Effector memory CD4-positive, alpha-beta T cell (primary cell): ENCODE data around the gene CFAP157.

ENCODE experiments used
- DNase-seq, 3 donors: peaks; one replicate each; pipeline ENCODE4 v3.0.0-alpha.2; 2020
- H3K27ac ChIP-seq: 2 replicates; pipeline ENCODE4 v1.7.0; 2013; ENCODE audit warnings: mild to moderate bottlenecking, low read length, moderate library complexity; ENCODE audit not compliant: insufficient read depth, poor library complexity, severe bottlenecking
- H3K27me3 ChIP-seq: replicated peaks from 2 replicates; pipeline ENCODE4 v1.7.0; 2013; ENCODE audit warnings: mild to moderate bottlenecking, low read length; ENCODE audit not compliant: insufficient read depth, control insufficient read depth, poor library complexity, severe bottlenecking
- H3K36me3 ChIP-seq: 2 replicates; pipeline ENCODE4 v1.7.0; 2013; ENCODE audit warnings: mild to moderate bottlenecking, low read length, moderate library complexity; ENCODE audit not compliant: control insufficient read depth, insufficient read depth
- H3K4me1 ChIP-seq: 2 replicates; pipeline ENCODE4 v1.7.0; 2013; ENCODE audit warnings: low read length, mild to moderate bottlenecking; ENCODE audit not compliant: control insufficient read depth, insufficient read depth, poor library complexity, severe bottlenecking
- H3K4me3 ChIP-seq: 2 replicates; pipeline ENCODE4 v1.7.0; 2013; ENCODE audit warnings: low read length, low read depth, mild to moderate bottlenecking; ENCODE audit not compliant: insufficient read depth, poor library complexity, severe bottlenecking
- H3K9me3 ChIP-seq: 2 replicates; pipeline ENCODE4 v1.7.0; 2013; ENCODE audit warnings: mild to moderate bottlenecking, low read length, moderate library complexity; ENCODE audit not compliant: control insufficient read depth

The CFAP157 gene

GRCh38 chr9:127758843-127759242 lies 52.1 kb downstream of the CFAP157 start:
- no peak overlapping the region for H3K4me3 ChIP-seq
- H3K36me3 ChIP-seq, result peaks cover 40% of the 10 kb centered on the region
- no peaks in the 10 kb centered on the region for H3K27me3 ChIP-seq
- peaks cover 4% of the 10 kb centered on the region for H3K4me1 ChIP-seq
- H3K9me3 ChIP-seq, result no peaks in the 10 kb centered on the region
- peak overlapping the region; percentile 42 for H3K27ac ChIP-seq
- no peak for DNase-seq

GRCh38 chr9:127761061-127761460 lies 54.3 kb downstream of the CFAP157 start:
- no peak for DNase-seq
- Histone ChIP-seq H3K27me3 (no peaks in the 10 kb centered on the region), H3K4me1 (peaks cover 8% of the 10 kb centered on the region), H3K27ac (no peak overlapping the region), H3K4me3 (no peak overlapping the region), H3K9me3 (no peaks in the 10 kb centered on the region), H3K36me3 (peaks cover 36% of the 10 kb centered on the region)

- H3K4me3 ChIP-seq, result no peak overlapping the region
- peaks cover 40% of the 10 kb centered on the region for H3K36me3 ChIP-seq
- no peaks in the 10 kb centered on the region for H3K9me3 ChIP-seq
- DNase-seq, result no peak
- H3K27ac ChIP-seq, result peak overlapping the region; percentile 32
- H3K4me1 ChIP-seq, result peaks cover 13% of the 10 kb centered on the region
- no peaks in the 10 kb centered on the region for H3K27me3 ChIP-seq
Observed at GRCh38 chr9:127761491-127761956, 54.7 kb downstream of the CFAP157 start.

GRCh38 chr9:127762111-127762676 lies 55.4 kb downstream of the CFAP157 start:
- Histone ChIP-seq H3K27me3 (no peaks in the 10 kb centered on the region), H3K9me3 (no peaks in the 10 kb centered on the region), H3K4me1 (peaks cover 20% of the 10 kb centered on the region), H3K4me3 (no peak overlapping the region), H3K36me3 (peaks cover 40% of the 10 kb centered on the region), H3K27ac (no peak overlapping the region)
- no peak for DNase-seq

GRCh38 chr9:127763918-127764384 lies 57.2 kb downstream of the CFAP157 start:
- Histone ChIP-seq H3K4me3 (no peak overlapping the region), H3K9me3 (no peaks in the 10 kb centered on the region), H3K27me3 (no peaks in the 10 kb centered on the region), H3K27ac (no peak overlapping the region), H3K36me3 (peaks cover 29% of the 10 kb centered on the region), H3K4me1 (peaks cover 37% of the 10 kb centered on the region)
- no peak for DNase-seq

GRCh38 chr9:127765418-127765817 lies 58.6 kb downstream of the CFAP157 start:
- no peaks in the 10 kb centered on the region for H3K9me3 ChIP-seq
- H3K27ac ChIP-seq, result no peak overlapping the region
- H3K4me3 ChIP-seq, result no peak overlapping the region
- H3K4me1 ChIP-seq, result peaks cover 50% of the 10 kb centered on the region
- H3K36me3 ChIP-seq, result peaks cover 25% of the 10 kb centered on the region
- no peak for DNase-seq
- H3K27me3 ChIP-seq, result no peaks in the 10 kb centered on the region
